Skeletal muscle satellite cell (primary cell): Measurements from ENCODE around the gene FXR2.

ENCODE experiments used
- H3K27me3 ChIP-seq: 2 replicates; pipeline ENCODE4 v1.7.0; 2013; ENCODE audit warnings: low read length; ENCODE audit not compliant: control insufficient read depth, insufficient read depth
- H3K36me3 ChIP-seq: 2 replicates; pipeline ENCODE4 v1.7.0; 2013; ENCODE audit warnings: mild to moderate bottlenecking, control low read depth, low read length; ENCODE audit not compliant: insufficient read depth
- H3K4me1 ChIP-seq: 2 replicates; pipeline ENCODE4 v1.7.0; 2013; ENCODE audit warnings: low read length; ENCODE audit not compliant: control insufficient read depth, insufficient read depth
- H3K4me2 ChIP-seq: 2 replicates; pipeline ENCODE4 v1.7.0; 2013; ENCODE audit warnings: mild to moderate bottlenecking, low read length
- H3K4me3 ChIP-seq: 2 replicates; pipeline ENCODE4 v1.7.0; 2013; ENCODE audit warnings: low read length
- H3K9ac ChIP-seq: 2 replicates; pipeline ENCODE4 v1.7.0; 2013; ENCODE audit warnings: mild to moderate bottlenecking, low read depth, low read length, moderate library complexity
- H3K9me3 ChIP-seq: replicated peaks from 2 replicates; pipeline ENCODE4 v1.7.0; 2013; ENCODE audit warnings: mild to moderate bottlenecking, control low read depth, low read length

Gene FXR2

GRCh38 chr17:7593296-7593695 is 21.4 kb downstream of the FXR2 start:
- Histone ChIP-seq H3K27me3 (no peaks in the 10 kb centered on the region), H3K36me3 (peaks cover 75% of the 10 kb centered on the region), H3K9ac (no peak overlapping the region), H3K4me3 (no peak overlapping the region), H3K4me1 (peaks cover 28% of the 10 kb centered on the region), H3K9me3 (no peaks in the 10 kb centered on the region), H3K4me2 (no peak overlapping the region)

GRCh38 chr17:7592422-7593021 is 22.2 kb downstream of the FXR2 start:
- Histone ChIP-seq H3K9me3 (no peaks in the 10 kb centered on the region), H3K36me3 (peaks cover 75% of the 10 kb centered on the region), H3K4me2 (no peak overlapping the region), H3K9ac (no peak overlapping the region), H3K27me3 (no peaks in the 10 kb centered on the region), H3K4me1 (peaks cover 36% of the 10 kb centered on the region), H3K4me3 (no peak overlapping the region)

GRCh38 chr17:7591596-7591995 is 23.1 kb downstream of the FXR2 start:
- Histone ChIP-seq H3K36me3 (peaks cover 67% of the 10 kb centered on the region), H3K9ac (no peak overlapping the region), H3K4me3 (no peak overlapping the region), H3K4me1 (peaks cover 44% of the 10 kb centered on the region), H3K27me3 (no peaks in the 10 kb centered on the region), H3K9me3 (no peaks in the 10 kb centered on the region), H3K4me2 (no peak overlapping the region)

GRCh38 chr17:7590743-7591142 is 24.0 kb downstream of the FXR2 start:
- H3K36me3 ChIP-seq = peaks cover 59% of the 10 kb centered on the region
- peaks cover 46% of the 10 kb centered on the region for H3K4me1 ChIP-seq
- H3K9ac ChIP-seq = peak overlapping the region; percentile 44

GRCh38 chr17:7589891-7590691 is 24.6 kb downstream of the FXR2 start, which contains the start of gene SOX15:
Gene SOX15, minus strand, starts transcription at chr17:7590094. Its CDS starts 418 bp downstream, at chr17:7589676.
- Histone ChIP-seq H3K27me3 (no peaks in the 10 kb centered on the region), H3K9ac (peak within 1 kb of the TSS; percentile 49), H3K4me2 (peak within 1 kb of the TSS; percentile 58), H3K4me3 (peak within 1 kb of the TSS; percentile 52), H3K4me1 (peaks cover 46% of the 10 kb centered on the region), H3K36me3 (peaks cover 53% of the 10 kb centered on the region), H3K9me3 (no peaks in the 10 kb centered on the region)

More at GRCh38 chr17:7590743-7591142, 24.0 kb downstream of the FXR2 start:
- Histone ChIP-seq H3K27me3 (no peaks in the 10 kb centered on the region), H3K4me2 (peak overlapping the region; percentile 31), H3K4me3 (no peak overlapping the region), H3K9me3 (no peaks in the 10 kb centered on the region)

- Histone ChIP-seq H3K4me2 (peak overlapping the region; percentile 58), H3K4me3 (peak overlapping the region; percentile 52), H3K4me1 (peaks cover 49% of the 10 kb centered on the region), H3K9me3 (no peaks in the 10 kb centered on the region), H3K9ac (peak overlapping the region; percentile 49), H3K27me3 (no peaks in the 10 kb centered on the region), H3K36me3 (peaks cover 45% of the 10 kb centered on the region)
Measured at GRCh38 chr17:7589204-7589868, 25.4 kb downstream of the FXR2 start.

GRCh38 chr17:7588553-7589203 is 26.0 kb downstream of the FXR2 start:
- H3K4me2 ChIP-seq = peak overlapping the region; percentile 58
- no peaks in the 10 kb centered on the region for H3K27me3 ChIP-seq
- no peaks in the 10 kb centered on the region for H3K9me3 ChIP-seq
- H3K4me3 ChIP-seq = peak overlapping the region; percentile 52
- peaks cover 39% of the 10 kb centered on the region for H3K36me3 ChIP-seq
- peaks cover 51% of the 10 kb centered on the region for H3K4me1 ChIP-seq
- peak overlapping the region; percentile 49 for H3K9ac ChIP-seq

- Histone ChIP-seq H3K4me3 (no peak overlapping the region), H3K9me3 (no peaks in the 10 kb centered on the region), H3K4me2 (peak overlapping the region; percentile 26), H3K27me3 (no peaks in the 10 kb centered on the region), H3K4me1 (peaks cover 60% of the 10 kb centered on the region), H3K9ac (peak overlapping the region; percentile 14), H3K36me3 (peaks cover 28% of the 10 kb centered on the region)
Measured at GRCh38 chr17:7587420-7588151, 27.1 kb downstream of the FXR2 start.

GRCh38 chr17:7586673-7587419 is 27.9 kb downstream of the FXR2 start:
- Histone ChIP-seq H3K27me3 (no peaks in the 10 kb centered on the region), H3K36me3 (peaks cover 24% of the 10 kb centered on the region), H3K4me1 (peaks cover 68% of the 10 kb centered on the region), H3K4me2 (no peak overlapping the region), H3K9ac (no peak overlapping the region), H3K9me3 (no peaks in the 10 kb centered on the region), H3K4me3 (no peak overlapping the region)
